H9 (cell line): Measurements from ENCODE around the gene TOMM7. TPM values are rescaled to one million over a fixed set of nuclear protein-coding genes. Genes with fewer than 3 reads are reported as not detected.
"Not testable (repeated sequence)": the region's sequence is repeated elsewhere in the genome, so short reads cannot be mapped to it uniquely, and the experiment has no call there.

Experiments used
- DNase-seq: peaks from one replicate; pipeline ENCODE4 v3.0.0-alpha.2; 2017
- H2AFZ ChIP-seq: one replicate; pipeline ENCODE4 v1.6.1; 2013; ENCODE audit warnings: mild to moderate bottlenecking, low read length, control low read depth, moderate library complexity
- H2AK5ac ChIP-seq: 2 replicates; pipeline ENCODE4 v1.6.1; 2013; ENCODE audit warnings: low read length, control low read depth, mixed read lengths; ENCODE audit not compliant: insufficient read length
- H2BK120ac ChIP-seq: one replicate; pipeline ENCODE4 v1.6.1; 2013; ENCODE audit warnings: low read depth, mild to moderate bottlenecking, low read length, control low read depth, inconsistent platforms; ENCODE audit not compliant: poor library complexity, severe bottlenecking
- H2BK12ac ChIP-seq: 2 replicates; pipeline ENCODE4 v1.6.1; 2013; ENCODE audit warnings: low read length, control low read depth, mixed read lengths, low read depth; ENCODE audit not compliant: insufficient read length
- H2BK15ac ChIP-seq: 2 replicates; pipeline ENCODE4 v1.6.1; 2013; ENCODE audit warnings: low read depth, low read length, control low read depth
- H2BK20ac ChIP-seq: one replicate; pipeline ENCODE4 v1.6.1; 2013; ENCODE audit warnings: low read depth, mild to moderate bottlenecking, low read length, control low read depth, inconsistent platforms; ENCODE audit not compliant: poor library complexity, severe bottlenecking
- H2BK5ac ChIP-seq: 2 replicates; pipeline ENCODE4 v1.6.1; 2013; ENCODE audit warnings: low read length, control low read depth, mixed read lengths; ENCODE audit not compliant: insufficient read length
- H3K14ac ChIP-seq: 2 replicates; pipeline ENCODE4 v1.6.1; 2013; ENCODE audit warnings: low read length, control low read depth; ENCODE audit not compliant: insufficient read depth
- H3K18ac ChIP-seq: 2 replicates; pipeline ENCODE4 v1.6.1; 2013; ENCODE audit warnings: low read depth, mild to moderate bottlenecking, mixed read lengths, low read length, control low read depth; ENCODE audit not compliant: insufficient read length
- H3K23ac ChIP-seq: 2 replicates; pipeline ENCODE4 v1.6.1; 2013; ENCODE audit warnings: low read length, control low read depth, mixed read lengths, low read depth; ENCODE audit not compliant: insufficient read length
- H3K23me2 ChIP-seq: 2 replicates; pipeline ENCODE4 v1.6.1; 2013; ENCODE audit warnings: low read depth, mild to moderate bottlenecking, mixed read lengths, low read length, control low read depth; ENCODE audit not compliant: insufficient read length, poor library complexity, severe bottlenecking
- H3K27ac ChIP-seq: 2 replicates; pipeline ENCODE4 v1.5.1; 2013; ENCODE audit warnings: low read length, control low read depth, mixed read lengths, low read depth; ENCODE audit not compliant: insufficient read length
- H3K27me3 ChIP-seq: 2 replicates; pipeline ENCODE4 v1.6.1; 2013; ENCODE audit warnings: low read length, control low read depth, inconsistent platforms; ENCODE audit not compliant: insufficient read depth
- H3K4ac ChIP-seq: 2 replicates; pipeline ENCODE4 v1.6.1; 2013; ENCODE audit warnings: low read depth, mild to moderate bottlenecking, control low read depth, inconsistent platforms, low read length, moderate library complexity
- H3K4me1 ChIP-seq: 2 replicates; pipeline ENCODE4 v1.6.1; 2013; ENCODE audit warnings: low read length, control low read depth, inconsistent platforms; ENCODE audit not compliant: insufficient read depth
- H3K4me2 ChIP-seq: 2 replicates; pipeline ENCODE4 v1.6.1; 2013; ENCODE audit warnings: low read length, control low read depth, mixed read lengths; ENCODE audit not compliant: insufficient read length, insufficient read depth
- H3K56ac ChIP-seq: 2 replicates; pipeline ENCODE4 v1.6.1; 2013; ENCODE audit warnings: low read depth, mild to moderate bottlenecking, mixed read lengths, low read length, control low read depth; ENCODE audit not compliant: insufficient read length
- H3K79me1 ChIP-seq: 2 replicates; pipeline ENCODE4 v1.6.1; 2013; ENCODE audit warnings: low read depth, mild to moderate bottlenecking, moderate library complexity, low read length, control low read depth, inconsistent platforms; ENCODE audit not compliant: insufficient read depth, poor library complexity, severe bottlenecking
- H3K79me2 ChIP-seq: 2 replicates; pipeline ENCODE4 v1.6.1; 2013; ENCODE audit warnings: low read length, control low read depth, inconsistent platforms; ENCODE audit not compliant: insufficient read depth
- H3K9ac ChIP-seq: 2 replicates; pipeline ENCODE4 v1.6.1; 2013; ENCODE audit warnings: low read length, control low read depth, mixed read lengths; ENCODE audit not compliant: insufficient read length; ENCODE audit errors: extremely low read depth
- H3K9me3 ChIP-seq: one replicate; pipeline ENCODE4 v1.6.1; 2013; ENCODE audit warnings: low read depth, low read length, inconsistent platforms; ENCODE audit not compliant: control insufficient read depth
- H3T11ph ChIP-seq: one replicate; pipeline ENCODE4 v1.6.1; 2013; ENCODE audit warnings: mild to moderate bottlenecking, low read length, control low read depth, inconsistent platforms
- H4K20me1 ChIP-seq: one replicate; pipeline ENCODE4 v1.6.1; 2013; ENCODE audit not compliant: control insufficient read depth, insufficient read length, insufficient read depth
- H4K5ac ChIP-seq: 2 replicates; pipeline ENCODE4 v1.6.1; 2013; ENCODE audit warnings: low read depth, mild to moderate bottlenecking, mixed read lengths, low read length, control low read depth; ENCODE audit not compliant: insufficient read length
- H4K8ac ChIP-seq: replicated peaks from 2 replicates; pipeline ENCODE4 v1.6.1; 2013; ENCODE audit warnings: low read length, control low read depth, mixed read lengths, low read depth; ENCODE audit not compliant: insufficient read length
- H4K91ac ChIP-seq: 2 replicates; pipeline ENCODE4 v1.6.1; 2013; ENCODE audit warnings: low read depth, mild to moderate bottlenecking, moderate library complexity, mixed read lengths, low read length, control low read depth; ENCODE audit not compliant: insufficient read length
- H3K27ac Mint-ChIP-seq, 3 experiments: 2 replicates in 2 of 3; 3 replicates in 1 of 3; pipeline ENCODE4 v1.8.0; 2020 to 2021; ENCODE audit warnings: mixed read lengths in 3 of 3, mild to moderate bottlenecking in 1 of 3, moderate library complexity in 1 of 3
- H3K27me3 Mint-ChIP-seq: 2 replicates; pipeline ENCODE4 v1.8.0; 2021; ENCODE audit warnings: low read depth, mild to moderate bottlenecking, moderate library complexity, mixed read lengths
- H3K36me3 Mint-ChIP-seq, 3 experiments: 2 replicates in 2 of 3; 3 replicates in 1 of 3; pipeline ENCODE4 v1.8.0; 2020 to 2021; ENCODE audit warnings: low read depth in 3 of 3, mixed read lengths in 3 of 3; ENCODE audit not compliant: insufficient read depth in 1 of 3
- H3K4me1 Mint-ChIP-seq, 2 experiments: 2 replicates each; pipeline ENCODE4 v1.8.0; 2020; ENCODE audit warnings: mixed read lengths in 2 of 2
- H3K4me3 Mint-ChIP-seq, 2 experiments: 2 replicates in 1 of 2; 3 replicates in 1 of 2; pipeline ENCODE4 v1.8.0; 2020 to 2021; ENCODE audit warnings: mild to moderate bottlenecking in 2 of 2, mixed read lengths in 2 of 2, moderate library complexity in 1 of 2
- H3K9me3 Mint-ChIP-seq, 2 experiments: 2 replicates in 1 of 2; 3 replicates in 1 of 2; pipeline ENCODE4 v1.8.0; 2020; ENCODE audit warnings: mild to moderate bottlenecking in 2 of 2, mixed read lengths in 2 of 2, moderate library complexity in 1 of 2
- WGBS: extraction: QIAGEN DNeasy Blood & Tissue Kit; methylation state at CpG from one replicate; pipeline ENCODE4 v1.1.7; 2013; ENCODE audit warnings: missing lambda C conversion rate, low lambda C conversion rate, mixed read lengths; ENCODE audit not compliant: insufficient read length; ENCODE audit errors: extremely low coverage; 5-methylcytosine and 5-hydroxymethylcytosine counted together
- total RNA-seq: library from RNA; stranded (reverse); gene quantifications from 2 replicates; pipeline ENCODE4 v1.2.1, GENCODE V29; 2021
- TF ChIP-seq, protein P1 (sequence below): fragments of 200-600 bp; sonication (generic); conservative IDR thresholded peaks from 3 replicates; pipeline ENCODE4 v1.8.0; 2021; ENCODE audit warnings: antibody characterized with exemption, mild to moderate bottlenecking

Gene TOMM7
- total RNA-seq, 1 experiment from 2014 or later: 368 TPM

DNA sequence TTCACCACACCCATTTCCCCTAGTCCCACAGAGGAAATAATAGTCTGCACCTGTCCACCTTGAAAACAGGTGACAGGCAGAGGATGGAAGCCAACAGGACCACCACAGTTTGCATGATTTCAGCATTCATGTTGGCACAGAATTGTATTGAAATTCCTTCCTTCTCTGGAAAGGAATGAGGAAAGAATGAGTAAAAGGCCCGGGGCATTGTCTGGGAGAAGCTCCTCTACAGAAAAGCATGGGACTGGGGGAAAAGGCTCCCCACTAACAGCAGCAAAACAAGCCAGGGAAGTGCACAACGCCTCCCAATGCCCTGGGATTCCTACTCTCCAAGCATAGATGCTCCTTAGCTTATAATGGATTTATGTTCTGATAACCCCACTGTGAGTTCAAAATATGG is 28.5 kb upstream of the TOMM7 start:
- Histone ChIP-seq H3K23ac (no peak overlapping the region), H3K27me3 (no peaks in the 10 kb centered on the region; the same call in 1 of the 2 replicates), H3K9ac (no peak overlapping the region), H2BK5ac (no peak overlapping the region), H4K20me1 (no peaks in the 10 kb centered on the region), H2AFZ (no peak overlapping the region), H3K4me2 (no peak overlapping the region), H3K27ac (no peak overlapping the region), H3K14ac (no peak overlapping the region), H3K23me2 (peaks cover 13% of the 10 kb centered on the region), H2BK12ac (no peak overlapping the region), H3K56ac (no peak overlapping the region), H2BK15ac (no peak overlapping the region), H3K79me1 (no peaks in the 10 kb centered on the region), H2BK120ac (no peak overlapping the region), H4K8ac (no peak overlapping the region), H3K4me1 (peaks cover 9% of the 10 kb centered on the region; the same call in 1 of the 2 replicates), H4K5ac (no peak overlapping the region), H3T11ph (no peak overlapping the region), H2AK5ac (no peak overlapping the region), H3K9me3 (no peaks in the 10 kb centered on the region), H4K91ac (no peak overlapping the region), H3K79me2 (no peaks in the 10 kb centered on the region), H2BK20ac (no peak overlapping the region), H3K18ac (no peak overlapping the region), H3K4ac (no peak overlapping the region)
- no peaks in the 10 kb centered on the region for H3K9me3 Mint-ChIP-seq
- peaks cover 3 to 8% (median 5%) of the 10 kb centered on the region in 3 experiments for H3K36me3 Mint-ChIP-seq
- peaks cover 24 to 31% of the 10 kb centered on the region in 2 experiments for H3K4me1 Mint-ChIP-seq
- H3K4me3 Mint-ChIP-seq: no peak overlapping the region
- DNase-seq: no peak
- no CpG with 5 or more reads among the region's 2 CpGs for WGBS
- TF ChIP-seq, protein P1, sequence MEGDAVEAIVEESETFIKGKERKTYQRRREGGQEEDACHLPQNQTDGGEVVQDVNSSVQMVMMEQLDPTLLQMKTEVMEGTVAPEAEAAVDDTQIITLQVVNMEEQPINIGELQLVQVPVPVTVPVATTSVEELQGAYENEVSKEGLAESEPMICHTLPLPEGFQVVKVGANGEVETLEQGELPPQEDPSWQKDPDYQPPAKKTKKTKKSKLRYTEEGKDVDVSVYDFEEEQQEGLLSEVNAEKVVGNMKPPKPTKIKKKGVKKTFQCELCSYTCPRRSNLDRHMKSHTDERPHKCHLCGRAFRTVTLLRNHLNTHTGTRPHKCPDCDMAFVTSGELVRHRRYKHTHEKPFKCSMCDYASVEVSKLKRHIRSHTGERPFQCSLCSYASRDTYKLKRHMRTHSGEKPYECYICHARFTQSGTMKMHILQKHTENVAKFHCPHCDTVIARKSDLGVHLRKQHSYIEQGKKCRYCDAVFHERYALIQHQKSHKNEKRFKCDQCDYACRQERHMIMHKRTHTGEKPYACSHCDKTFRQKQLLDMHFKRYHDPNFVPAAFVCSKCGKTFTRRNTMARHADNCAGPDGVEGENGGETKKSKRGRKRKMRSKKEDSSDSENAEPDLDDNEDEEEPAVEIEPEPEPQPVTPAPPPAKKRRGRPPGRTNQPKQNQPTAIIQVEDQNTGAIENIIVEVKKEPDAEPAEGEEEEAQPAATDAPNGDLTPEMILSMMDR: no peak
- H3K27me3 Mint-ChIP-seq: peaks cover 3% of the 10 kb centered on the region
- H3K27ac Mint-ChIP-seq: no peak overlapping the region

DNA sequence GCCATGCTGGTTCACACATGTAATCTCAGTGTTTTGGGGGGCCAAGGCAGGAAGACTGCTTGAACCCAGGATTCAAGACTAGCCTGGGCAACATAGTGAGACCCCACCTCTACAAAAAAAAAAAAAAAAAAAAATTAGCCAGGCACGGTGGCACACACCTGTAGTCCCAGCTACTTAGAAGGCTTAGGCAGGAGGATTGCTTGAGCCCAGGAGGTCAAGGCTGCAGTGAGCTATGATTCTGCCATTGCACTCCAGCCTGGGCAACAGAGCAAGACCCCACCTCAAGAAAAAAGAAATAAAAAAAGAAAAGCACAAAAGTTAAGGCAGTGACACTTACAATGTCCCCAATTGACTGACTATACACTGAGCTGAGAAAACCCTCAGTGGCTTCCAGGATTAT is 27.7 kb upstream of the TOMM7 start:
- peaks cover 18 to 25% of the 10 kb centered on the region in 2 experiments for H3K4me1 Mint-ChIP-seq
- not testable (repeated sequence) for H2AK5ac ChIP-seq, H3K27me3 Mint-ChIP-seq, H4K91ac ChIP-seq, H2BK5ac ChIP-seq, H3K4me2 ChIP-seq, H3K9ac ChIP-seq, H3K23ac ChIP-seq, H3K79me2 ChIP-seq, H3T11ph ChIP-seq, H3K9me3 Mint-ChIP-seq, H4K8ac ChIP-seq, H3K4ac ChIP-seq, H2BK120ac ChIP-seq, H3K56ac ChIP-seq, H2BK20ac ChIP-seq, H2BK15ac ChIP-seq, H3K18ac ChIP-seq, H3K36me3 Mint-ChIP-seq, H3K27me3 ChIP-seq, H3K9me3 ChIP-seq, H3K79me1 ChIP-seq, DNase-seq, H3K4me3 Mint-ChIP-seq, H3K27ac Mint-ChIP-seq, H4K5ac ChIP-seq, H3K14ac ChIP-seq, H4K20me1 ChIP-seq, H3K27ac ChIP-seq, H2BK12ac ChIP-seq, H2AFZ ChIP-seq, H3K4me1 ChIP-seq
- no CpG with 5 or more reads among the region's 1 CpG for WGBS
- H3K23me2 ChIP-seq: peaks cover 12% of the 10 kb centered on the region
